GM12878 (cell line): ENCODE data around the gene TMPRSS7. TPM values are rescaled to one million over a fixed set of nuclear protein-coding genes. Genes with fewer than 3 reads are reported as not detected.

ENCODE experiments used
- ATAC-seq: fragments of 200-7000 bp; cut with Tn5 transposase; 3 replicates; pipeline ENCODE4 v1.9.1; 2020; ENCODE audit warnings: mild to moderate bottlenecking, moderate library complexity
- BruUV-seq: library from RNA; stranded (reverse); fragments of 400-500 nt; replicated peaks from 2 replicates; lab custom pipeline; 2021; lab: Mats Ljungman, UMichigan
- CTCF ChIA-PET: fragments of 300-600 bp; sonication (Branson Sonifier 250); formaldehyde crosslinking; extraction: SDS; loops from one replicate; lab custom pipeline; 2021; ENCODE audit warnings: inconsistent platforms; lab: Yijun Ruan, JAX
- POLR2A ChIA-PET: fragments of 350-600 bp; formaldehyde crosslinking; extraction: SDS; loops from one replicate; lab custom pipeline; 2021; ENCODE audit warnings: inconsistent platforms; lab: Charles Lee
- RAD21 ChIA-PET: fragments of 300-600 bp; sonication (Branson Sonifier 250); formaldehyde crosslinking; loops from one replicate; lab custom pipeline; 2023; ENCODE audit warnings: antibody characterized with exemption; ENCODE audit not compliant: unreplicated experiment; lab: Charles Lee
- SMC1A ChIA-PET: fragments of 300-600 bp; sonication (Branson Sonifier 250); formaldehyde crosslinking; loops from one replicate; lab custom pipeline; 2023; ENCODE audit not compliant: unreplicated experiment, uncharacterized antibody; lab: Charles Lee
- DNase-seq: peaks from one replicate; pipeline ENCODE4 v3.0.0-alpha.2; 2011; ENCODE audit warnings: low read depth, low spot score
- FAIRE-seq: peaks from 3 replicates; lab custom pipeline; 2011; peaks lifted over from hg19 to GRCh38; lab: Jason Lieb, UNC
- H2AFZ ChIP-seq: 2 replicates; pipeline ENCODE4 v1.6.0; 2011; ENCODE audit warnings: low read depth, low read length, control low read depth; ENCODE audit not compliant: control insufficient read depth
- H3K27ac ChIP-seq: 2 replicates; pipeline ENCODE4 v1.5.1; 2011; ENCODE audit warnings: control low read depth; ENCODE audit not compliant: control insufficient read depth, insufficient read depth
- H3K27me3 ChIP-seq, 2 experiments: replicated peaks in 1 of 2; 2 replicates each; pipeline versions ENCODE4 v1.6.0 to v1.6.1; 2011; ENCODE audit warnings: low read length in 1 of 2; ENCODE audit not compliant: control insufficient read depth in 2 of 2, insufficient read depth in 2 of 2
- H3K36me3 ChIP-seq, 2 experiments: 2 replicates each; pipeline ENCODE4 v1.5.1; 2011; ENCODE audit warnings: low read length in 1 of 2; ENCODE audit not compliant: control insufficient read depth in 2 of 2, insufficient read depth in 2 of 2
- H3K4me1 ChIP-seq: 2 replicates; pipeline ENCODE4 v1.6.1; 2011; ENCODE audit warnings: mild to moderate bottlenecking, low read length, moderate library complexity, mixed read lengths; ENCODE audit not compliant: control insufficient read depth, insufficient read depth
- H3K4me2 ChIP-seq: 2 replicates; pipeline ENCODE4 v1.6.0; 2011; ENCODE audit warnings: control low read depth; ENCODE audit not compliant: control insufficient read depth, insufficient read depth
- H3K4me3 ChIP-seq: fragments of 200-600 bp; sonication (generic); 2 replicates; pipeline ENCODE4 v1.5.1; 2016
- H3K79me2 ChIP-seq: 2 replicates; pipeline ENCODE4 v1.6.0; 2011; ENCODE audit warnings: low read length; ENCODE audit not compliant: control insufficient read depth, insufficient read depth
- H3K9ac ChIP-seq: 2 replicates; pipeline ENCODE4 v1.8.0; 2011; ENCODE audit warnings: low read length, control low read depth, mixed read lengths; ENCODE audit not compliant: control insufficient read depth, insufficient read depth
- H3K9me3 ChIP-seq: replicated peaks from 3 replicates; pipeline ENCODE4 v1.5.1; 2011; ENCODE audit warnings: mild to moderate bottlenecking, low read length; ENCODE audit not compliant: control insufficient read depth, insufficient read depth
- H4K20me1 ChIP-seq: 2 replicates; pipeline ENCODE4 v1.6.0; 2011; ENCODE audit not compliant: control insufficient read depth, insufficient read depth
- POLR2AphosphoS2 ChIP-seq: IDR thresholded peaks from 2 replicates; pipeline ENCODE4 v1.6.1; 2011; ENCODE audit warnings: low read depth, mild to moderate bottlenecking, low read length, improper control_type of control experiment, moderate library complexity
- SMC3 ChIP-seq: IDR thresholded peaks from 2 replicates; pipeline ENCODE4 v1.6.1; 2011; ENCODE audit warnings: low read length, improper control_type of control experiment, borderline replicate concordance
- TCF12 ChIP-seq: IDR thresholded peaks from 2 replicates; pipeline ENCODE4 v1.6.1; 2011; ENCODE audit warnings: low read depth, mild to moderate bottlenecking, low read length
- ZBED1 ChIP-seq: IDR thresholded peaks from 2 replicates; pipeline ENCODE4 v1.6.1; 2016; ENCODE audit warnings: borderline replicate concordance
- ZNF24 ChIP-seq: fragments of 450-650 bp; IDR thresholded peaks from 2 replicates; pipeline ENCODE4 v1.6.1; 2017; ENCODE audit warnings: antibody characterized with exemption, mild to moderate bottlenecking
- WGBS: methylation state at CpG from one replicate; pipeline ENCODE4 v1.1.6; 2016; ENCODE audit warnings: low lambda C conversion rate; ENCODE audit not compliant: insufficient replicate concordance, insufficient coverage; ENCODE audit errors: missing lambda C conversion rate; 5-methylcytosine and 5-hydroxymethylcytosine counted together
- in situ Hi-C: fragments of 300-500 bp; cut with MboI; formaldehyde crosslinking; loops from 9 replicates; pipeline ENCODE4 v1.14.3; 2018; ENCODE audit warnings: mixed read lengths
- intact Hi-C: fragments of 100-400 bp; cut with micrococcal nuclease; formaldehyde crosslinking; loops from one replicate; pipeline ENCODE4 v1.14.2; 2022; ENCODE audit not compliant: unreplicated experiment
- polyA plus RNA-seq, 11 experiments: library from polyadenylated mRNA; depleted of rRNA in 4 of 11; unstranded in 6 of 11; stranded (reverse) in 5 of 11; fragments of >200 nt; fragmentation: Nextera tagmentation in 4 of 11; fragmentation: Illumina TruSeq in 1 of 11; extraction: Ambion mirVana in 4 of 11; extraction: Trizol in 1 of 11; gene quantifications; 1 replicate in 1 of 11; 2 replicates in 10 of 11; pipeline versions ENCODE4 v1.2.1 to v1.2.3, GENCODE V29; 2011 to 2016; ENCODE audit warnings: inconsistent platforms in 2 of 11, missing spikeins in 2 of 11, low read depth in 1 of 11
- total RNA-seq, 4 experiments: library from RNA; depleted of rRNA in 3 of 4; stranded (reverse); fragments of >200 nt in 3 of 4; fragmentation: Illumina TruSeq in 1 of 4; extraction: Trizol in 1 of 4; gene quantifications; 2 replicates each; pipeline versions ENCODE4 v1.2.1 to v1.2.3, GENCODE V29; 2013 to 2021
- TF ChIP-seq, protein P1 (sequence below), 3 experiments: IDR thresholded peaks in 2 of 3; conservative IDR thresholded peaks in 1 of 3; 2 replicates each; pipeline ENCODE4 v1.5.1; 2011; ENCODE audit warnings: low read depth in 3 of 3, low read length in 3 of 3, mild to moderate bottlenecking in 3 of 3, control low read depth in 2 of 3, moderate library complexity in 2 of 3, inconsistent platforms in 1 of 3, mixed read lengths in 1 of 3; ENCODE audit not compliant: control insufficient read depth in 2 of 3, insufficient read depth in 1 of 3; ENCODE audit errors: extremely low read depth in 1 of 3
- TF ChIP-seq, protein P2 (sequence below): fragments of 450-650 bp; IDR thresholded peaks from 2 replicates; pipeline ENCODE4 v1.6.1; 2018; ENCODE audit warnings: borderline replicate concordance, mild to moderate bottlenecking; ENCODE audit not compliant: partially characterized antibody

Gene TMPRSS7
- total and polyA plus RNA-seq, 10 of the 15 experiments (the other 5 are each of a cell fraction or from before 2014, with no cell fraction given) = 0.03 TPM; not detected in 9

DNA sequence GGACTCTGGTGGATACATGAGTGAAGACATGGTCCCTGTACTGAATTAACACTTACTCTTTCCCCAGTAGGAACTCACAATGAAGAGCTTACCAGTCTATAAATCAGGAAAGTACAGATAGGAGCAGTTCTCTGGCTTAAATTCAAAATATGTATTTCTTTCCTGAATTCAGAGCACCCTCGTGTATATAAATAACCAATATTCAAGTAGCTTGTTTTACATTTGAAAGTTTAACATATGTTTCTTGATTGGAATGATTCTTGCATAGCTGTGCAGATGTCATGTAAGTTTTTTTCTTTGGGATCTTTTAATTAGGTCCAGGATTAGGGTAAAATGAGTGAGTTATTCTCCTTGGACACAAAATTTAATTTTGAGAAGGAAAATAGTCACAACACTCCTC, 14.8 kb upstream of the TMPRSS7 start (continued):
- TF ChIP-seq SMC3 = no peak
- no peak for TF ChIP-seq TCF12
- TF ChIP-seq, all 136 proteins: peak for 0

DNA sequence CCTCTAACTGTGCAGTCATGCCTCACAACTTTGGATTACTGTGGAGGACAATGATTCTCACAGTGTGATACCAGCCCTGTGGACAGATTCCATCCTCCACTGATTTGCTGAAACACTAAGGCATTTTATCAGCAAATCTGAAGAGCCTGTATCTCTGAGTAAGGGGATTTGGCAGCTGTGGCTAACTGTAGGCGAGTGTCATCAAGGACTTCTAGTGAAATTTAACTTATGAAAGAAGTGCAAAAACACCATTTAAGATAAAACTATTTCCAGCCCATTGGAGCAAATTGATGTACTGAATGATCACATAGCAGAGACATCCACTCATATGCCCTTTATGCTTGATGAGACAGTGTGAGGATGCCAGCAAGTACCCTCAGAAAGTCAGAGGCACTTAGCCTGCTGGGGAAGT, 13.9 kb upstream of the TMPRSS7 start:
- RAD21 ChIA-PET = no interaction called here
- Histone ChIP-seq H3K4me2 (no peak overlapping the region), H4K20me1 (no peaks in the 10 kb centered on the region), H3K9ac (no peak overlapping the region), H3K4me3 (no peak overlapping the region), H3K9me3 (no peaks in the 10 kb centered on the region; the same call in 2 of the 3 replicates), H3K27ac (no peak overlapping the region), H3K79me2 (no peaks in the 10 kb centered on the region), H3K4me1 (no peaks in the 10 kb centered on the region), H3K36me3 (no peaks in the 10 kb centered on the region), H3K27me3 (no peaks in the 10 kb centered on the region; a peak in 1 of 4 replicates), H2AFZ (no peak overlapping the region)
- in situ Hi-C loops (no loop called here), intact Hi-C loops (no loop called here)
- no peak for ATAC-seq
- POLR2A ChIA-PET = interaction anchor here (0.7 to 0.9 kb wide), 2 partner anchors 13 to 24 kb away, joined by 4 to 6 read pairs; no protein-coding TSS in a partner anchor
- no peak for DNase-seq
- SMC1A ChIA-PET = interaction anchor here (15.1 kb wide), 1 partner anchor 26 kb away, joined by 417 read pairs; the partner anchor contains the start of gene TAGLN3
- FAIRE-seq = no peak
- TF ChIP-seq, protein P1, sequence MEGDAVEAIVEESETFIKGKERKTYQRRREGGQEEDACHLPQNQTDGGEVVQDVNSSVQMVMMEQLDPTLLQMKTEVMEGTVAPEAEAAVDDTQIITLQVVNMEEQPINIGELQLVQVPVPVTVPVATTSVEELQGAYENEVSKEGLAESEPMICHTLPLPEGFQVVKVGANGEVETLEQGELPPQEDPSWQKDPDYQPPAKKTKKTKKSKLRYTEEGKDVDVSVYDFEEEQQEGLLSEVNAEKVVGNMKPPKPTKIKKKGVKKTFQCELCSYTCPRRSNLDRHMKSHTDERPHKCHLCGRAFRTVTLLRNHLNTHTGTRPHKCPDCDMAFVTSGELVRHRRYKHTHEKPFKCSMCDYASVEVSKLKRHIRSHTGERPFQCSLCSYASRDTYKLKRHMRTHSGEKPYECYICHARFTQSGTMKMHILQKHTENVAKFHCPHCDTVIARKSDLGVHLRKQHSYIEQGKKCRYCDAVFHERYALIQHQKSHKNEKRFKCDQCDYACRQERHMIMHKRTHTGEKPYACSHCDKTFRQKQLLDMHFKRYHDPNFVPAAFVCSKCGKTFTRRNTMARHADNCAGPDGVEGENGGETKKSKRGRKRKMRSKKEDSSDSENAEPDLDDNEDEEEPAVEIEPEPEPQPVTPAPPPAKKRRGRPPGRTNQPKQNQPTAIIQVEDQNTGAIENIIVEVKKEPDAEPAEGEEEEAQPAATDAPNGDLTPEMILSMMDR (IDR thresholded peaks at IDR 0.05 in 2 of 3, conservative IDR thresholded peaks at IDR 0.05 in 1 of 3; ENCODE audit: control insufficient read depth in 2 of 3, extremely low read depth in 1 of 3, insufficient read depth in 1 of 3, low read depth in 3 of 3, low read length in 3 of 3) = no peak
- TF ChIP-seq, protein P2, sequence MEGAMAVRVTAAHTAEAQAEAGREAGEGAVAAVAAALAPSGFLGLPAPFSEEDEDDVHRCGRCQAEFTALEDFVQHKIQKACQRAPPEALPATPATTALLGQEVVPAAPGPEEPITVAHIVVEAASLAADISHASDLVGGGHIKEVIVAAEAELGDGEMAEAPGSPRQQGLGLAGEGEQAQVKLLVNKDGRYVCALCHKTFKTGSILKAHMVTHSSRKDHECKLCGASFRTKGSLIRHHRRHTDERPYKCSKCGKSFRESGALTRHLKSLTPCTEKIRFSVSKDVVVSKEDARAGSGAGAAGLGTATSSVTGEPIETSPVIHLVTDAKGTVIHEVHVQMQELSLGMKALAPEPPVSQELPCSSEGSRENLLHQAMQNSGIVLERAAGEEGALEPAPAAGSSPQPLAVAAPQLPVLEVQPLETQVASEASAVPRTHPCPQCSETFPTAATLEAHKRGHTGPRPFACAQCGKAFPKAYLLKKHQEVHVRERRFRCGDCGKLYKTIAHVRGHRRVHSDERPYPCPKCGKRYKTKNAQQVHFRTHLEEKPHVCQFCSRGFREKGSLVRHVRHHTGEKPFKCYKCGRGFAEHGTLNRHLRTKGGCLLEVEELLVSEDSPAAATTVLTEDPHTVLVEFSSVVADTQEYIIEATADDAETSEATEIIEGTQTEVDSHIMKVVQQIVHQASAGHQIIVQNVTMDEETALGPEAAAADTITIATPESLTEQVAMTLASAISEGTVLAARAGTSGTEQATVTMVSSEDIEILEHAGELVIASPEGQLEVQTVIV = no peak
- TF ChIP-seq ZNF24 (no peak), ZBED1 (no peak), POLR2AphosphoS2 (no peak)
- 4% methylated on average over 1 of the region's 1 CpG for WGBS
- no TSS peak for BruUV-seq
- CTCF ChIA-PET = interaction anchor here (0.5 to 2.0 kb wide), 3 partner anchors 14 to 520 kb away, joined by 3 to 9 read pairs (median 3); no protein-coding TSS in a partner anchor
